ENCODE results near the gene TSEN54.

TSEN54 gene

GRCh38 chr17:75487351-75488070 is 28.8 kb upstream of the TSEN54 start:
- Histone ChIP-seq H3K9me3 (ENCODE audit: control insufficient read depth, low read length) (no peaks in the 10 kb centered on the region), H3K4me1 (ENCODE audit: control insufficient read depth, insufficient read depth, low read length) (no peaks in the 10 kb centered on the region), H3K27me3 (ENCODE audit: control insufficient read depth, insufficient read depth, low read length, poor library complexity, severe bottlenecking) (no peaks in the 10 kb centered on the region), H3K36me3 (ENCODE audit: control insufficient read depth, insufficient read depth, low read length) (peaks cover 8% of the 10 kb centered on the region), H3K4me3 (ENCODE audit: insufficient read depth, low read depth, low read length) (no peak overlapping the region), H3K27ac (ENCODE audit: insufficient read depth, low read depth, low read length, poor library complexity, severe bottlenecking) (no peak overlapping the region)
- 88 to 89% methylated on average over 12 of the region's 12 CpGs for WGBS, 2 experiments

- H3K27ac ChIP-seq (ENCODE audit: insufficient read depth, low read depth, low read length, poor library complexity, severe bottlenecking), result no peak overlapping the region
- H3K36me3 ChIP-seq (ENCODE audit: control insufficient read depth, insufficient read depth, low read length), result peaks cover 18% of the 10 kb centered on the region
- no peaks in the 10 kb centered on the region for H3K9me3 ChIP-seq (ENCODE audit: control insufficient read depth, low read length)
- H3K27me3 ChIP-seq (ENCODE audit: control insufficient read depth, insufficient read depth, low read length, poor library complexity, severe bottlenecking), result no peaks in the 10 kb centered on the region
- no peak overlapping the region for H3K4me3 ChIP-seq (ENCODE audit: insufficient read depth, low read depth, low read length)
- H3K4me1 ChIP-seq (ENCODE audit: control insufficient read depth, insufficient read depth, low read length), result no peaks in the 10 kb centered on the region
- 91 to 92% methylated on average over 23 to 24 of the region's 24 CpGs for WGBS, 2 experiments
These were observed 27.4 kb upstream of the TSEN54 start for GRCh38 chr17:75488693-75489510.

DNA sequence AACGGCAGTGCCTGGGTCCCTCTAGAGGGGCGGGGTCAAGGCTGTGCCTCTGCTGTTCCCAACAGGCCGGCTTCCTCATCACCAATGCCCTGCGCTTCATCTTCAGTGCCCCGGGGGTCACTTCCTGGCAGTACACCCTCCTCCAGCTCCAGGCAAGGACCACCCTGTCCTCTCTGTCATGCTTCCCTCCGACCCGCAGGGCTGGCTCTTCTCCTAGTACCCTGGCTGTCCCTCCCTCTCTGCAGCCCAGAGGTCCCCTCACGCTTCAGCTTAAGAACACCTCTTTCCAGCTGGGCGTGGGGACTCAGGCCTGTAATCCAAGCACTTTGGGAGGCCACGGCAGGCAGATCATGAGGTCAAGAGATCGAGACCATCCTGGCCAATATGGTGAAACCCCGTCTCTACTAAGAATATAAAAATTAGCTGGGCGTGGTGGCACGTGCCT is 26.8 kb upstream of the TSEN54 start:
- Histone ChIP-seq H3K9me3 (ENCODE audit: control insufficient read depth, low read length) (no peaks in the 10 kb centered on the region), H3K36me3 (ENCODE audit: control insufficient read depth, insufficient read depth, low read length) (peaks cover 18% of the 10 kb centered on the region), H3K4me1 (ENCODE audit: control insufficient read depth, insufficient read depth, low read length) (no peaks in the 10 kb centered on the region), H3K4me3 (ENCODE audit: insufficient read depth, low read depth, low read length) (no peak overlapping the region), H3K27ac (ENCODE audit: insufficient read depth, low read depth, low read length, poor library complexity, severe bottlenecking) (no peak overlapping the region), H3K27me3 (ENCODE audit: control insufficient read depth, insufficient read depth, low read length, poor library complexity, severe bottlenecking) (no peaks in the 10 kb centered on the region)
- whole genome bisulfite sequencing, 2 experiments, result 79% methylated on average over 14 of the region's 14 CpGs

- WGBS, 2 experiments, result 92 to 93% methylated on average over 14 of the region's 14 CpGs
- Histone ChIP-seq H3K36me3 (ENCODE audit: control insufficient read depth, insufficient read depth, low read length) (peaks cover 18% of the 10 kb centered on the region), H3K4me1 (ENCODE audit: control insufficient read depth, insufficient read depth, low read length) (no peaks in the 10 kb centered on the region), H3K4me3 (ENCODE audit: insufficient read depth, low read depth, low read length) (no peak overlapping the region), H3K27me3 (ENCODE audit: control insufficient read depth, insufficient read depth, low read length, poor library complexity, severe bottlenecking) (no peaks in the 10 kb centered on the region), H3K9me3 (ENCODE audit: control insufficient read depth, low read length) (no peaks in the 10 kb centered on the region), H3K27ac (ENCODE audit: insufficient read depth, low read depth, low read length, poor library complexity, severe bottlenecking) (no peak overlapping the region)
These were observed 26.1 kb upstream of the TSEN54 start for GRCh38 chr17:75490173-75490743.

GRCh38 chr17:75490953-75491649 is 25.2 kb upstream of the TSEN54 start:
- 95 to 97% methylated on average over 19 of the region's 19 CpGs for WGBS, 2 experiments
- H3K4me3 ChIP-seq (ENCODE audit: insufficient read depth, low read depth, low read length), result no peak overlapping the region
- no peaks in the 10 kb centered on the region for H3K4me1 ChIP-seq (ENCODE audit: control insufficient read depth, insufficient read depth, low read length)
- H3K27ac ChIP-seq (ENCODE audit: insufficient read depth, low read depth, low read length, poor library complexity, severe bottlenecking), result no peak overlapping the region
- no peaks in the 10 kb centered on the region for H3K9me3 ChIP-seq (ENCODE audit: control insufficient read depth, low read length)
- no peaks in the 10 kb centered on the region for H3K27me3 ChIP-seq (ENCODE audit: control insufficient read depth, insufficient read depth, low read length, poor library complexity, severe bottlenecking)
- H3K36me3 ChIP-seq (ENCODE audit: control insufficient read depth, insufficient read depth, low read length), result peaks cover 18% of the 10 kb centered on the region

DNA sequence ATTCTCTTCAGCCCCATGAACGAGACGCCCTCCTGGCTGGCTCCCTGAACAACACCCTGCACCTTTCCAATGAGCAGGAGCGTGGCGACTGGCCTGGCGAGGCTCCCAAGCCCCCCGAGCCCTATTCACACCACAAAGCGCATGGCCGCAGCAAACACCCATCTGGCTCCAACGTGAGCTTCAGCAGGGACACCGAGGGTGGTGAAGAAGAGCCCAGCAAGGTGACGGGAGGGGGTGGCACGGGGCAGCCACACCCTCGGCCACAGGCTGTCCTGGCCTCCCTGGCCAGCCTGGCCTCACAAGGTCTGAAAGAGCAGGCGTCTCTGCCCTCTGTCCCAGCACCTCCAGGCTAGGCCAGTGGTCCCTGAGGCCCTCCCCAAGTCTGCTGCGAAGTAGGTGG is 24.6 kb upstream of the TSEN54 start:
- WGBS, 2 experiments, result 93 to 94% methylated on average over 15 of the region's 15 CpGs

DNA sequence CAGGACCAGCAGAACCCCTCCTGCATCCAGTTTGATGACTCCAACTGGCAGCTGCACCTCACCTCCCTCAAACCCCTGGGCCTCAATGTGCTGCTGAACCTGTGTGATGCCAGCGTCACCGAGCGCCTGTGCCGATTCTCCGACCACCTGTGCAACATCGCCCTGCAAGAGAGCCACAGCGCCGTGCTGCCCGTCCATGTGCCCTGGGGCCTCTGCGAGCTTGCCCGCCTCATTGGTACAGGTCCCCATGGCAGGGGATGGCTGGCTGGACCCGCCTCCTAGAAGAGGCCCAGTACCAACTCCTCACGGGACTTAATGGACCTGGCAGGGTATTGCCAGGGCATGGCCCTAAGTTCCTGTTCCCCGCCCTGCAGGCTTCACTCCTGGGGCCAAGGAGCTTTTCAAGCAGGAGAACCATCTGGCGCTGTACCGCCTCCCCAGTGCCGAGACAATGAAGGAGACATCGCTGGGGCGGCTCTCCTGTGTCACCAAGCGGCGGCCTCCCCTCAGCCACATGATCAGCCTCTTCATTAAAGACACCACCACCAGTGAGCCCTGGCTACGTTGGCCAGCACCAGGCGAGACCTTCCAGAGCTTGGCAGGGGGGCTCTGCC is 23.7 kb upstream of the TSEN54 start:
- H3K4me3 ChIP-seq (ENCODE audit: insufficient read depth, low read depth, low read length), result no peak overlapping the region
- H3K4me1 ChIP-seq (ENCODE audit: control insufficient read depth, insufficient read depth, low read length), result no peaks in the 10 kb centered on the region
- H3K36me3 ChIP-seq (ENCODE audit: control insufficient read depth, insufficient read depth, low read length), result peaks cover 18% of the 10 kb centered on the region
- no peaks in the 10 kb centered on the region for H3K9me3 ChIP-seq (ENCODE audit: control insufficient read depth, low read length)
- no peaks in the 10 kb centered on the region for H3K27me3 ChIP-seq (ENCODE audit: control insufficient read depth, insufficient read depth, low read length, poor library complexity, severe bottlenecking)
- H3K27ac ChIP-seq (ENCODE audit: insufficient read depth, low read depth, low read length, poor library complexity, severe bottlenecking), result no peak overlapping the region
- 91 to 92% methylated on average over 23 of the region's 23 CpGs for WGBS, 2 experiments

More for the DNA sequence above, 24.6 kb upstream of the TSEN54 start:
- H3K36me3 ChIP-seq (ENCODE audit: control insufficient read depth, insufficient read depth, low read length), result peaks cover 18% of the 10 kb centered on the region
- no peaks in the 10 kb centered on the region for H3K9me3 ChIP-seq (ENCODE audit: control insufficient read depth, low read length)
- no peak overlapping the region for H3K4me3 ChIP-seq (ENCODE audit: insufficient read depth, low read depth, low read length)
- no peaks in the 10 kb centered on the region for H3K27me3 ChIP-seq (ENCODE audit: control insufficient read depth, insufficient read depth, low read length, poor library complexity, severe bottlenecking)
- H3K4me1 ChIP-seq (ENCODE audit: control insufficient read depth, insufficient read depth, low read length), result no peaks in the 10 kb centered on the region
- H3K27ac ChIP-seq (ENCODE audit: insufficient read depth, low read depth, low read length, poor library complexity, severe bottlenecking), result no peak overlapping the region

DNA sequence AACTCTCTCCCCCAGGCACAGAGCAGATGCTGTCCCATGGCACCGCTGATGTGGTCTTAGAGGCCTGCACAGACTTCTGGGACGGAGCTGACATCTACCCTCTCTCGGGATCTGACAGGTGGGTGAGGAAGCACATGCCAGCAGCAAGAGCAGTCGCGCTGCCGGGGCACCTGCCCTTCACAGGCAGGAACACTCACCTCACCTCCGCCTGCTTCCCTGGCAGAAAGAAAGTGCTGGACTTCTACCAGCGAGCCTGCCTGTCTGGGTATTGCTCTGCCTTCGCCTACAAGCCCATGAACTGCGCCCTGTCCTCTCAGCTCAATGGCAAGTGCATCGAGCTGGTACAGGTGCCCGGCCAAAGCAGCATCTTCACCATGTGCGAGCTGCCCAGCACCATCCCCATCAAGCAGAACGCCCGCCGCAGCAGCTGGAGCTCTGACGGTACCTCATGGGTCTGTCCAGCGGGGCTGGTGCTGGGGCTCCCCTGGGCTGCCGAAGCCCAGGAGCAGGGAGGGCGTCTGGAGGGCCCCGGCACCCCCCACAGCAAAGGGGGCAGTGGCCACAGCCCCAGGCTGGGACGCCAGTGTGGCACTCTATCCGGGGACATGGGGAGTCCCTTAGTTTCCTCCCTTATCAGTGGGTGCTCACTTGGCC is 22.7 kb upstream of the TSEN54 start:
- Histone ChIP-seq H3K9me3 (ENCODE audit: control insufficient read depth, low read length) (no peaks in the 10 kb centered on the region), H3K36me3 (ENCODE audit: control insufficient read depth, insufficient read depth, low read length) (peaks cover 18% of the 10 kb centered on the region), H3K27ac (ENCODE audit: insufficient read depth, low read depth, low read length, poor library complexity, severe bottlenecking) (no peak overlapping the region), H3K4me3 (ENCODE audit: insufficient read depth, low read depth, low read length) (no peak overlapping the region), H3K27me3 (ENCODE audit: control insufficient read depth, insufficient read depth, low read length, poor library complexity, severe bottlenecking) (no peaks in the 10 kb centered on the region), H3K4me1 (ENCODE audit: control insufficient read depth, insufficient read depth, low read length) (no peaks in the 10 kb centered on the region)
- WGBS, 2 experiments, result 93 to 95% methylated on average over 23 of the region's 23 CpGs

DNA sequence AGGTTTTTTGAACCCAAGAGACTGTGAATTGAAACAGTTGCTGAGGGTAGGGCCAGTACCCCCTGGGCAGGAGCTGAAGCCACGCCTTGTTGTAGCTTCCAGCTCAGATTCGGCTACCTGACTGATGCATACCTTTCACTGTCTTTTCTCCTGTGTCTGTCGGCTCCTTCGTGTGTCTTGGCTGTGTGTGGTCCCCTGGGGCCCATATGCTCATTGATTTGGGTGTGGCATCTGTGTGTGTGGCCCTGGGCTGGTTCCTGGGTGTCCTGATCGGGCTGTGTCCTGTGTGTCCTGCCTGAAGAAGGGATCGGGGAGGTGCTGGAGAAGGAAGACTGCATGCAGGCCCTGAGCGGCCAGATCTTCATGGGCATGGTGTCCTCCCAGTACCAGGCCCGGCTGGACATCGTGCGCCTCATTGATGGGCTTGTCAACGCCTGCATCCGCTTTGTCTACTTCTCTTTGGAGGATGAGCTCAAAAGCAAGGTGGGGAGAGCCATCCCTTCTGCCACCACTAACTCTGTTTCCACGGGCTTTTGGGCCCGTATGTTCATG is 21.9 kb upstream of the TSEN54 start:
- no peaks in the 10 kb centered on the region for H3K9me3 ChIP-seq (ENCODE audit: control insufficient read depth, low read length)
- WGBS, 2 experiments, result 94 to 96% methylated on average over 14 of the region's 14 CpGs
- H3K27ac ChIP-seq (ENCODE audit: insufficient read depth, low read depth, low read length, poor library complexity, severe bottlenecking), result no peak overlapping the region
- H3K4me3 ChIP-seq (ENCODE audit: insufficient read depth, low read depth, low read length), result no peak overlapping the region
- H3K36me3 ChIP-seq (ENCODE audit: control insufficient read depth, insufficient read depth, low read length), result peaks cover 22% of the 10 kb centered on the region
- H3K27me3 ChIP-seq (ENCODE audit: control insufficient read depth, insufficient read depth, low read length, poor library complexity, severe bottlenecking), result no peaks in the 10 kb centered on the region
- no peaks in the 10 kb centered on the region for H3K4me1 ChIP-seq (ENCODE audit: control insufficient read depth, insufficient read depth, low read length)
